CD4-positive, CD25-positive, alpha-beta regulatory T cell (primary cell): ENCODE data around the gene GPBP1L1. TPM values are rescaled to one million over a fixed set of nuclear protein-coding genes. Genes with fewer than 3 reads are reported as not detected.
"Not testable (repeated sequence)": the region's sequence is repeated elsewhere in the genome, so short reads cannot be mapped to it uniquely, and the experiment has no call there.

Experiments used
- ATAC-seq, 2 donors: fragments of 150-1000 bp; cut with Tn5 transposase; one replicate each; pipeline ENCODE4 v1.10.0; 2021; ENCODE audit warnings: low read depth in 2 of 2, moderate number of reproducible peaks in 2 of 2, moderate library complexity in 1 of 2
- DNase-seq, 3 donors: peaks; one replicate each; pipeline versions ENCODE4 v3.0.0 to v3.0.0-alpha.2; 2012 to 2022; ENCODE audit warnings: mixed read lengths in 1 of 3
- H3K27ac ChIP-seq: one replicate; pipeline ENCODE4 v1.7.0; 2013; ENCODE audit warnings: mild to moderate bottlenecking, low read length; ENCODE audit not compliant: insufficient read depth, poor library complexity, severe bottlenecking
- H3K27me3 ChIP-seq: one replicate; pipeline ENCODE4 v1.7.0; 2013; ENCODE audit warnings: low read length; ENCODE audit not compliant: control insufficient read depth, insufficient read depth
- H3K36me3 ChIP-seq: one replicate; pipeline ENCODE4 v1.7.0; 2013; ENCODE audit warnings: mild to moderate bottlenecking, low read length, moderate library complexity; ENCODE audit not compliant: control insufficient read depth, insufficient read depth
- H3K4me1 ChIP-seq: 2 replicates; pipeline ENCODE4 v1.7.0; 2013; ENCODE audit warnings: mild to moderate bottlenecking, low read length; ENCODE audit not compliant: insufficient read depth, control insufficient read depth, poor library complexity, severe bottlenecking
- H3K4me3 ChIP-seq: one replicate; pipeline ENCODE4 v1.7.0; 2013; ENCODE audit warnings: low read depth, mild to moderate bottlenecking, low read length, moderate library complexity
- H3K9me3 ChIP-seq, 2 experiments: 1 replicate in 1 of 2; 2 replicates in 1 of 2; pipeline ENCODE4 v1.7.0; 2013; ENCODE audit warnings: low read length in 2 of 2, mild to moderate bottlenecking in 1 of 2, moderate library complexity in 1 of 2; ENCODE audit not compliant: control insufficient read depth in 2 of 2
- H3K27ac Mint-ChIP-seq, 3 donors: one replicate each; pipeline ENCODE4 v1.8.0; 2020 to 2022; ENCODE audit warnings: mild to moderate bottlenecking in 3 of 3, mixed read lengths in 3 of 3, moderate library complexity in 2 of 3
- H3K27me3 Mint-ChIP-seq: one replicate; pipeline ENCODE4 v1.8.0; 2022; ENCODE audit warnings: mild to moderate bottlenecking, mixed read lengths
- H3K36me3 Mint-ChIP-seq: one replicate; pipeline ENCODE4 v1.8.0; 2020; ENCODE audit warnings: mixed read lengths
- H3K4me1 Mint-ChIP-seq, 4 donors: one replicate each; pipeline ENCODE4 v1.8.0; 2020 to 2022; ENCODE audit warnings: mixed read lengths in 4 of 4, mild to moderate bottlenecking in 1 of 4
- H3K4me3 Mint-ChIP-seq, 4 donors: one replicate each; pipeline ENCODE4 v1.8.0; 2020 to 2022; ENCODE audit warnings: mild to moderate bottlenecking in 4 of 4, mixed read lengths in 4 of 4, moderate library complexity in 3 of 4
- H3K9me3 Mint-ChIP-seq, 7 donors: one replicate each; pipeline ENCODE4 v1.8.0; 2020 to 2022; ENCODE audit warnings: mixed read lengths in 7 of 7, mild to moderate bottlenecking in 3 of 7, moderate library complexity in 2 of 7
- polyA plus RNA-seq, 4 donors: library from polyadenylated mRNA; unstranded; fragments of 300-500 nt; fragmentation: Illumina TruSeq; gene quantifications; one replicate each; pipeline ENCODE4 v1.2.3, GENCODE V29; 2021
- total RNA-seq: library from RNA; stranded (reverse); gene quantifications from one replicate; pipeline ENCODE4 v1.2.3, GENCODE V29; 2022

GPBP1L1 gene
- total and polyA plus RNA-seq, 5 donors from 2014 or later = 96.2 to 177 (median 100) TPM

DNA sequence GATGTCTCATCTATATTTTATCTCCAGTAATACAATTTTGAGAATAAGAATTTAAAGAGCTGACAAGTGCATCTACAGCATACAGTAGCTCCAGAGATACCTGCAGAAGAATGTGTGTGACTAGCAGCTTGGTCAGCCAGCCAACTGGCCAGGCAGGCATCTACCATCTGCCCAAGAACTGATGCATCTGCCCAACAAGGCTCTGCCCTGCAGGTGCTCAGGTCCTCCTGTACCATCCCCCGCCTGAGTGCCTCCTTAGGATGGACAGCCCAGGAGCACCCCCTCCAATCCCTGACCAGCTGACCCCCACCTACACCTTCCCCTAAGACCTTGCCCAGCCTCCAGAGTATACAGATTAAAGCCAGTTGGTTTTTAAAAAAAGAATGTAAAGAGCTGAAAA is 32.0 kb upstream of the GPBP1L1 start:
- Histone ChIP-seq H3K36me3 (peaks cover 24% of the 10 kb centered on the region), H3K27me3 (no peaks in the 10 kb centered on the region), H3K9me3 (no peaks in the 10 kb centered on the region), H3K4me1 (no peaks in the 10 kb centered on the region), H3K4me3 (no peak overlapping the region), H3K27ac (no peak overlapping the region)
- DNase-seq = no peak
- no peaks in the 10 kb centered on the region for H3K27me3 Mint-ChIP-seq
- H3K9me3 Mint-ChIP-seq = no peaks in the 10 kb centered on the region
- H3K36me3 Mint-ChIP-seq = peaks cover 16% of the 10 kb centered on the region
- ATAC-seq = no peak
- no peak overlapping the region for H3K27ac Mint-ChIP-seq
- H3K4me3 Mint-ChIP-seq = no peak overlapping the region
- H3K4me1 Mint-ChIP-seq = peaks cover 0 to 7% (median 0%) of the 10 kb centered on the region in 4 donors

DNA sequence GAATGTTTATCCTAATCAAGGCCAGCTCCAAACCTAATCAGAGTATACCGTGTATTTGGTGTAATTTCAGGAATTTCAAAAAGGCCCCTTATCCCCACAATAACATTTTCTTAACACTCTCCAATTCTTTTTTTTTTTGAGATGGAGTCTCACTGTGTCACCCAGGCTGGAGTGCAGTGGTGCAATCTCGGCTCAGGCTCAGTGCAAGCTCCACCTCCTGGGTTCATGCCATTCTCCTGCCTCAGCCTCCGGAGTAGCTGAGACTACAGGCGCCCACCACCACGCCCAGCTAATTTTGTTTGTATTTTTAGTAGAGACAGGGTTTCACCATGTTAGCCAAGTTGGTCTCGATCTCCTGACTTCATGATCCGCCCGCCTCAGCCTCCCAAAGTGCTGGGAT is 31.1 kb upstream of the GPBP1L1 start:
- not testable (repeated sequence) for ATAC-seq, H3K27me3 ChIP-seq, H3K4me3 ChIP-seq, H3K27me3 Mint-ChIP-seq, H3K4me1 ChIP-seq, H3K27ac ChIP-seq, DNase-seq, H3K9me3 Mint-ChIP-seq, H3K4me3 Mint-ChIP-seq, H3K27ac Mint-ChIP-seq, H3K4me1 Mint-ChIP-seq, H3K9me3 ChIP-seq
- peaks cover 11% of the 10 kb centered on the region for H3K36me3 Mint-ChIP-seq
- peaks cover 24% of the 10 kb centered on the region for H3K36me3 ChIP-seq

DNA sequence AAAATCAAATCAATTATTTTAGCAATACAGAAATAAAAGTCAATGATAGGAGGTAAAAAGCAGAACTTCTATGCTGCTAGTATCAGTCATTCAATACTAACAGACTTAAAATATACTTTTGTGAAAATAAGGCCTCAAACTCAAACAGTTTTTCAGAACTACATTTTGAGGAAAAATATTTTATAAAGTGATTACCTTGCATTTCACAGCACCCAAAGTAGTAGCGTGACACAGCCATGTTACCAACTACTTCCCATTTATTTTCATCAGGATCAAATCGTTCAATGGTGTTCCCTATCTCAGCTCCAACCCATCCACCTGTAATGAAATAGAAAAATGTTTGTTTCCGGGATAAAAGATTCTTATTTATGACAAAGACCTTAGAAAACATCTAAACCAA is 30.4 kb upstream of the GPBP1L1 start:
- H3K27me3 ChIP-seq = no peaks in the 10 kb centered on the region
- Mint-ChIP-seq H3K4me3 (no peak overlapping the region), H3K27me3 (no peaks in the 10 kb centered on the region), H3K9me3 (no peaks in the 10 kb centered on the region), H3K27ac (no peak overlapping the region), H3K36me3 (peaks cover 16% of the 10 kb centered on the region), H3K4me1 (peaks cover 0 to 7% (median 0%) of the 10 kb centered on the region in 4 donors)
- H3K9me3 ChIP-seq = no peaks in the 10 kb centered on the region
- no peak overlapping the region for H3K4me3 ChIP-seq
- ATAC-seq (no peak), DNase-seq (no peak)
- H3K4me1 ChIP-seq = no peaks in the 10 kb centered on the region
- no peak overlapping the region for H3K27ac ChIP-seq
- peaks cover 28% of the 10 kb centered on the region for H3K36me3 ChIP-seq

DNA sequence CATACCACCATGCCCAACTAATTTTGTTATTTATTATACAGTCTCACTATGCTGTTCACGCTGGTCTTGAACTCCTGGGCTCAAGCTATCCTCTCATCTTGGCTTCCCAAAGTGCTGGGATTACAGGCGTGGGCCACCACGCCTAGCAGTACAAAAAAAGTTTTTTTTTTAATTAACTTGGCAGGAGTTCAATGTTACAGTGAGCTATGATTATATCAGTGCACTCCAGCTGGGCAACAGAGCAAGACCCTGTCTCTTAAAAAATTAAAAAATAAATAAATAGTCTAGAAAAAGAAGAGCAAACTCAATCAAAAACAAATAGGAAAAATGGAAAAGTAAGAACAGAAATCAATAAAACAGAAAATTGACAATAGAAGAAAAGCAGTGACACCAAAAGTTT is 27.4 kb upstream of the GPBP1L1 start:
- Histone ChIP-seq H3K36me3 (peaks cover 30% of the 10 kb centered on the region), H3K27ac (no peak overlapping the region), H3K27me3 (no peaks in the 10 kb centered on the region), H3K4me1 (no peaks in the 10 kb centered on the region), H3K4me3 (no peak overlapping the region), H3K9me3 (no peaks in the 10 kb centered on the region)
- DNase-seq (no peak), ATAC-seq (no peak)
- no peaks in the 10 kb centered on the region for H3K27me3 Mint-ChIP-seq
- H3K4me1 Mint-ChIP-seq = no peaks in the 10 kb centered on the region
- no peak overlapping the region for H3K4me3 Mint-ChIP-seq
- H3K9me3 Mint-ChIP-seq = no peaks in the 10 kb centered on the region
- H3K36me3 Mint-ChIP-seq = peaks cover 17% of the 10 kb centered on the region
- H3K27ac Mint-ChIP-seq = no peak overlapping the region

DNA sequence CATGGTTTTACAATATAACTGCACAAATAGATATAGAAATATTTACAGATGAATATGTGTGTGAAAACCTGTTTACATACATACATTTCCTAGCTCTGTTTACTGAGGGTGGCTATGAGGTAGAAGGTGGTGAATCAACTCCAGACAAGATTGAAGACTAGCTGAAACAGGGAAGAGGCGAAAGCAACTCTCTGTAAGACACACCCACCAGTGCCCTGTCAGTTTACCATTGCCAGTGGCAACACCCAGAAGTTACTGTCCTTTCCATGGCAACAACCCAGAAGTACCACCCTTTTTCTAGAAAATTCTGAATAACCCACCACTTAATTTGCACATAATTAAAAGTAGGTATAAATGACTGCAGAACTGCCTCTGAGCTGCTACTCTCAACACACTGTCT is 18.3 kb upstream of the GPBP1L1 start:
- H3K9me3 Mint-ChIP-seq = peaks cover 0 to 8% (median 2%) of the 10 kb centered on the region in 7 donors
- no peak overlapping the region for H3K4me3 Mint-ChIP-seq
- Histone ChIP-seq H3K4me1 (no peaks in the 10 kb centered on the region), H3K4me3 (no peak overlapping the region), H3K27me3 (no peaks in the 10 kb centered on the region), H3K9me3 (peaks cover 0 to 2% of the 10 kb centered on the region in 2 experiments), H3K36me3 (peaks cover 12% of the 10 kb centered on the region), H3K27ac (no peak overlapping the region)
- H3K4me1 Mint-ChIP-seq = peaks cover 0 to 3% (median 0%) of the 10 kb centered on the region in 4 donors
- no peaks in the 10 kb centered on the region for H3K27me3 Mint-ChIP-seq
- H3K36me3 Mint-ChIP-seq = peaks cover 26% of the 10 kb centered on the region
- DNase-seq = no peak
- no peak overlapping the region for H3K27ac Mint-ChIP-seq
- no peak for ATAC-seq

DNA sequence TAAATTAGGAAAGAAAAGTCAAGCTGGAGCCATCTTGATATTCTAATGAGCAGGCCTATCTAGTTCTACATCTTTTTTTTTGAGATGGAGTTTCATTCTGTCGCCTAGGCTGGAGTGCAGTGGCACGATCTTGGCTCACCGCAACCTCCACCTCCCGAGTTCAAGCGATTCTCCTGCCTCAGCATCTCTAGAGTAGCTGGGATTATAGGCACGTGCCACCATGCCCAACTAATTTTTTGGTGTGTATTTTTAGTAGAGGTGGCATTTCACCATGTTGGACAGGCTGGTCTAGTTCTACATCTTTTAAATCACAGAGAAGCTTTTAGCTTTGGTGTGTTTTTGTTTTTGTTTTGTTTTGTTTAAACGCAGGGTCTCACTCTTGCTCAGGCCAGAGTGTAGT is 8.5 kb upstream of the GPBP1L1 start:
- Mint-ChIP-seq H3K27me3 (no peaks in the 10 kb centered on the region), H3K4me3 (no peak overlapping the region), H3K9me3 (no peaks in the 10 kb centered on the region), H3K4me1 (peaks cover 4 to 20% (median 10%) of the 10 kb centered on the region in 4 donors), H3K27ac (no peak overlapping the region), H3K36me3 (peaks cover 15% of the 10 kb centered on the region)
- Histone ChIP-seq H3K27ac (no peak overlapping the region), H3K4me1 (no peaks in the 10 kb centered on the region), H3K27me3 (no peaks in the 10 kb centered on the region), H3K36me3 (peaks cover 42% of the 10 kb centered on the region), H3K4me3 (no peak overlapping the region), H3K9me3 (no peaks in the 10 kb centered on the region)
- ATAC-seq (no peak), DNase-seq (no peak)

DNA sequence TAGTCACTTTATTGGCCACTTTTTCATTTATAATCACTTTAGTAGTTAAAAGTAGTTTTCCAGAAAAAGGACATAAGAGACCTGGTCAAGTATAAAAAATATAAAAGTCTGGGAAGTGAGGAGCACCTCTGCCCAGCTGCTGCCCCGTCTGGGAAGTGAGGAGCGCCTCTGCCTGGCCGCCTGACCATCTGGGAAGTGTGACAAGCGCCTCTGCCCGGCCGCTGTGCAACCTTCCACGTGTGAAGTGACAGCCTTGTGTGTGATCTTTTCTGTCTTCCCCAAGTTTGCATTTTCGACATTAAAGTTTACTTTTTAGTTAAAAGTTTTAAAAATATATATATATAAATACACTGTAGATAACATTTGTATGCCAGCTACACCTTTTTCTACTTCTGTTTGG is 7.5 kb upstream of the GPBP1L1 start:
- not testable (repeated sequence) for H3K27me3 ChIP-seq, H3K4me1 ChIP-seq, DNase-seq, H3K27ac ChIP-seq, H3K4me3 Mint-ChIP-seq, ATAC-seq, H3K9me3 Mint-ChIP-seq, H3K27me3 Mint-ChIP-seq, H3K4me3 ChIP-seq, H3K9me3 ChIP-seq, H3K27ac Mint-ChIP-seq
- H3K36me3 ChIP-seq = peaks cover 42% of the 10 kb centered on the region
- peaks cover 10% of the 10 kb centered on the region for H3K36me3 Mint-ChIP-seq
- peaks cover 4 to 26% (median 14%) of the 10 kb centered on the region in 4 donors for H3K4me1 Mint-ChIP-seq
